Activated CD8-positive, alpha-beta T cell treated with anti-CD3 and anti-CD28 coated beads for 36 hours (primary cell): Measurements from ENCODE around the gene EPM2AIP1. TPM values are rescaled to one million over a fixed set of nuclear protein-coding genes. Genes with fewer than 3 reads are reported as not detected.

Experiments used
- ATAC-seq: fragments of 200-7000 bp; cut with Tn5 transposase; one replicate; pipeline ENCODE4 v1.10.0; 2021; ENCODE audit warnings: mild to moderate bottlenecking, moderate library complexity
- CTCF ChIA-PET: fragments of 350-600 bp; sonication (Branson Sonifier 250); formaldehyde crosslinking; loops from one replicate; lab custom pipeline; 2021; ENCODE audit warnings: antibody characterized with exemption; lab: Charles Lee
- POLR2A ChIA-PET: fragments of 350-600 bp; sonication (Branson Sonifier 250); formaldehyde crosslinking; loops from one replicate; lab custom pipeline; 2021; ENCODE audit warnings: antibody characterized with exemption; lab: Charles Lee
- DNase-seq: peaks from one replicate; pipeline ENCODE4 v3.0.0-alpha.2; 2020
- H3K27ac Mint-ChIP-seq: one replicate; pipeline ENCODE4 v1.8.0; 2021; ENCODE audit warnings: mild to moderate bottlenecking, mixed read lengths
- H3K27me3 Mint-ChIP-seq: one replicate; pipeline ENCODE4 v1.8.0; 2021; ENCODE audit warnings: mixed read lengths
- H3K36me3 Mint-ChIP-seq: one replicate; pipeline ENCODE4 v1.8.0; 2021; ENCODE audit warnings: low read depth, mixed read lengths
- H3K4me1 Mint-ChIP-seq: one replicate; pipeline ENCODE4 v1.8.0; 2021; ENCODE audit warnings: low read depth, mixed read lengths
- H3K4me3 Mint-ChIP-seq: one replicate; pipeline ENCODE4 v1.8.0; 2021; ENCODE audit warnings: mild to moderate bottlenecking, moderate library complexity, mixed read lengths
- H3K9me3 Mint-ChIP-seq: one replicate; pipeline ENCODE4 v1.8.0; 2021; ENCODE audit warnings: mixed read lengths
- intact Hi-C: fragments of 100-400 bp; cut with micrococcal nuclease; formaldehyde crosslinking; loops from one replicate; pipeline ENCODE4 v1.10.0; 2022
- total RNA-seq, 2 experiments: library from RNA; stranded (reverse); gene quantifications; one replicate each; pipeline ENCODE4 v1.2.3, GENCODE V29; 2021
- TF ChIP-seq, protein P1 (sequence below): fragments of 200-600 bp; IDR thresholded peaks from one replicate; pipeline ENCODE4 v1.8.0; 2022; ENCODE audit warnings: antibody characterized with exemption, mild to moderate bottlenecking

EPM2AIP1 gene
- total RNA-seq, 2 experiments from 2014 or later, result 11.8 to 12.3 TPM

DNA sequence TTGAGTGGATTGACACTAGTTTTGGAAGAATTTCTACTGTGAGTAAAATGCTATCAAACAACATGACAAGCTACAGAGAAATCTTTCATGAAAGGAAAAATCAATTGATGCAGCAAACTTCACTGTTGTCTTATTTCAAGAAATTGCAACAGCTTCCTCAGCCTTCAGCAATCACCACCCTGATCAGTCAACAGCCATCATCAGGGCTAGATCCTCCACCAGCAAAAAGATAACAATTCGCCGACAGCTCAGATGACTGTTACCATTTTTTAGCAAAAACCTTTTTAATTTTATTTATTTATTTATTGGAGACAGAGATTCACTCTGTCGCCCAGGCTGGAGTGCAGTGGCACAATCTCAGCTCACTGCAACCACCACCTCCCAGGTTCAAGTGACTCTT, 44.4 kb upstream of the EPM2AIP1 start:
- DNase-seq, result no peak
- no peaks in the 10 kb centered on the region for H3K27me3 Mint-ChIP-seq
- peaks cover 73% of the 10 kb centered on the region for H3K36me3 Mint-ChIP-seq
- POLR2A ChIA-PET, result no interaction called here
- H3K4me1 Mint-ChIP-seq, result no peaks in the 10 kb centered on the region
- H3K9me3 Mint-ChIP-seq, result peaks cover 4% of the 10 kb centered on the region
- TF ChIP-seq, protein P1, sequence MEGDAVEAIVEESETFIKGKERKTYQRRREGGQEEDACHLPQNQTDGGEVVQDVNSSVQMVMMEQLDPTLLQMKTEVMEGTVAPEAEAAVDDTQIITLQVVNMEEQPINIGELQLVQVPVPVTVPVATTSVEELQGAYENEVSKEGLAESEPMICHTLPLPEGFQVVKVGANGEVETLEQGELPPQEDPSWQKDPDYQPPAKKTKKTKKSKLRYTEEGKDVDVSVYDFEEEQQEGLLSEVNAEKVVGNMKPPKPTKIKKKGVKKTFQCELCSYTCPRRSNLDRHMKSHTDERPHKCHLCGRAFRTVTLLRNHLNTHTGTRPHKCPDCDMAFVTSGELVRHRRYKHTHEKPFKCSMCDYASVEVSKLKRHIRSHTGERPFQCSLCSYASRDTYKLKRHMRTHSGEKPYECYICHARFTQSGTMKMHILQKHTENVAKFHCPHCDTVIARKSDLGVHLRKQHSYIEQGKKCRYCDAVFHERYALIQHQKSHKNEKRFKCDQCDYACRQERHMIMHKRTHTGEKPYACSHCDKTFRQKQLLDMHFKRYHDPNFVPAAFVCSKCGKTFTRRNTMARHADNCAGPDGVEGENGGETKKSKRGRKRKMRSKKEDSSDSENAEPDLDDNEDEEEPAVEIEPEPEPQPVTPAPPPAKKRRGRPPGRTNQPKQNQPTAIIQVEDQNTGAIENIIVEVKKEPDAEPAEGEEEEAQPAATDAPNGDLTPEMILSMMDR, result no peak
- no peak overlapping the region for H3K4me3 Mint-ChIP-seq
- intact Hi-C loops, result no loop called here
- no peak overlapping the region for H3K27ac Mint-ChIP-seq
- ATAC-seq, result no peak
- CTCF ChIA-PET, result interaction anchor here (4.3 kb wide), 1 partner anchor 13 kb away, joined by 17 read pairs; no protein-coding TSS in a partner anchor

DNA sequence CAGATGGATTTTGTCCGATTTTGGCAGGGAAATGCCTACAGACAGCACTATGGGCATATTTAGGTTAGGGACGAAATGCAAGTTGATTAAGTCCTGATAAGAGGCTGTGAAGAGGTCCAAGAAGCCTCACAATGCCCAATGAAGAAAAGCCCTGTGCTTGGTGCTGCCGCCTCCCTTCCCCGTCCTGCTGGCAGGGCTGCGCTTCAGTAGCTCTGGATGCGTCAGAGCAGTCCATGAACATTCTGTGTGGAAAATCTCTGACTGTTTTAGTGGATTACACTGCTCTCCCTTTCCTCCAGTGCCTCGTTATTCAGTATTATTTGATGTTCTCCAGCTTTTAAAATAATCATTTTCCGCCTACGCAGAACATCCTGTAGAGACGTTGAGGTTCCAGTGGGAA, 40.0 kb upstream of the EPM2AIP1 start:
- no peak for DNase-seq
- TF ChIP-seq, protein P1, result no peak
- intact Hi-C loops, result no loop called here
- no peak for ATAC-seq
- POLR2A ChIA-PET, result no interaction called here
- Mint-ChIP-seq H3K4me1 (no peaks in the 10 kb centered on the region), H3K27ac (no peak overlapping the region), H3K4me3 (no peak overlapping the region), H3K36me3 (peaks cover 73% of the 10 kb centered on the region), H3K27me3 (no peaks in the 10 kb centered on the region), H3K9me3 (peaks cover 4% of the 10 kb centered on the region)
- CTCF ChIA-PET, result interaction anchor here (1.5 kb wide), 1 partner anchor 9 kb away, joined by 6 read pairs; no protein-coding TSS in a partner anchor

DNA sequence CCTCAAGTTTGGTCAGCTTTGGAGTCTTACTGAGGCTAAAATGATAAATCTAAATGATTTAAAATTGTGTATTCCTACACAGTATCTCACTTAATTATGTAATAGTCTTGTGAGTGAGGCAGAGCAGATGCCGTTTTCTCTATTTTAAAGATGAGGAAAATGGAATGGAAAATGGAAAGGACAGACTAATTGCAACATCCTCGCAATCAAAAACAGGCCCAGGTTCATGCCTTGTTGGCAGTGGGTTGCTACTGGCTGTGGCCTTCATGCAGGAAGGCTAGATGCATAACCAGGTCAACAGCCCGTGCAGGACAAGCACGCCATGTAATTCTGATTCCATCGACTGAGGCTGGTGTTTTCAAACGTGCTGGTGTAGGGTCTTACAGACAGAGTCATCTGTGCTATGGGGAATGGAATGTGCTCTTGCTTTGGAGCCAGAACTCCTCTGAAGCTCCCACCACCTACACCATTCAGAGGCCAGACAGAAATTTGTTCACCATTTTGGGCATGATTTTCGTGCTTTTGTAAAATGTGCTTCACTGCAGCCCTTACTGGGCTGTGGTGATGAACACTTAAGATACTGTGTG, 38.3 kb upstream of the EPM2AIP1 start:
- ChIA-PET CTCF (no interaction called here), POLR2A (interaction anchor here (1.0 kb wide), 1 partner anchor 18 kb away, joined by 3 read pairs; no protein-coding TSS in a partner anchor)
- intact Hi-C loops, result no loop called here
- peaks cover 4% of the 10 kb centered on the region for H3K9me3 Mint-ChIP-seq
- no peaks in the 10 kb centered on the region for H3K27me3 Mint-ChIP-seq
- H3K27ac Mint-ChIP-seq, result no peak overlapping the region
- no peak overlapping the region for H3K4me3 Mint-ChIP-seq
- H3K4me1 Mint-ChIP-seq, result no peaks in the 10 kb centered on the region
- H3K36me3 Mint-ChIP-seq, result peaks cover 71% of the 10 kb centered on the region
- ATAC-seq (no peak), DNase-seq (no peak)
- TF ChIP-seq, protein P1, result no peak

DNA sequence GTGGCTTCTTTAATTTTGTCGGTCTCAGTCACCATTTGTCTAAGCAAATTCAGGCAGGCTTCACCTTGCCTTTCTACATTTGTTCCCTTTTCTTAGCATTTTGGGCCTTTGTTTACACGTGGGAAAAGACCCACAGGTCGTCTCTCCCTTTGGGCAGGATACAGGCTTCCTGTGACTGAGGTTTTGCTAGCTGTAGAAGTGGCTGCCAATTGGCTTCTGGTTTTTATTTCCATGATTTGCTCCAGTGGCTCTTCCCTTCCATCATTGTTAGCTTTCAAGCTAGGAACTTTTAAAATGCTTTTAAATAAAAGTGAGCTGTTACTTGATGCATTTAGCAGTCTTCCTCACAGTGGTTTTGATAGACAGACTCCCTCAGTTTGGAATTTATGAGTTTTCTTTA, 37.7 kb upstream of the EPM2AIP1 start:
- POLR2A ChIA-PET, result interaction anchor here (0.6 kb wide), 1 partner anchor 393 kb away, joined by 3 read pairs; no protein-coding TSS in a partner anchor
- Mint-ChIP-seq H3K27ac (no peak overlapping the region), H3K27me3 (no peaks in the 10 kb centered on the region), H3K36me3 (peaks cover 70% of the 10 kb centered on the region), H3K9me3 (peaks cover 4% of the 10 kb centered on the region), H3K4me3 (no peak overlapping the region), H3K4me1 (no peaks in the 10 kb centered on the region)
- TF ChIP-seq, protein P1, result no peak
- CTCF ChIA-PET, result interaction anchor here (1.5 kb wide), 1 partner anchor 18 kb away, joined by 3 read pairs; no protein-coding TSS in a partner anchor
- ATAC-seq (no peak), DNase-seq (no peak)
- intact Hi-C loops, result no loop called here

DNA sequence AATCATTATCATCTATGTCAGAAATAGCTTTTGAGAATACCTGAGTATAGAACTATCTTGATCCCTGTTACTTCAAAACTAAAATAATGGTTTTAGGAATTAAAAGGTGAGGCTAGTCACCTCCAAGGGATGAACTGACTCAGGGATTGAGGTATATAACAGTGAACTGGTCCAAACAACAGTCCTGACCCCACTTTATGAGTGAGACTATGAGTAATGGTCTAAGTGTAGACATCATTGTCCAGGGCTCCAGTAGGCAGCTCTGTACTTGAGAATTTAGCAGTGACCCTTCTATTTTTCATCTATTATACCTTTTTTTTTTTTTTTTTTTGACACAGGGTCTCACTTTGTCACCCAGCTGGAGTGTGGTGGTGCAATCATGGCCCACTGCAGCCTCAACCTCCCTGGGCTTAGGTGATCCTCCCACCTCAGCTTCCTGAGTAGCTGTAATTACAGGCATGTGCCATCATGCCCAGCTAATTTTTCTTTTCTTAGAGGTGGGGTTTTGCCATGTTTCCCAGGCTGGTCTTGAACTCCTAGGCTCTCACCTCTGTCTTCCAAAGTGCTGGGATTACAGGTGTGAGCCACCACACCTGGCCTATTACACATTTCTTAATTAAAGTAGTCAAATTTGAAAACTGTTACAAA, 36.7 kb upstream of the EPM2AIP1 start:
- intact Hi-C loops, result no loop called here
- ATAC-seq (no peak), DNase-seq (no peak)
- Mint-ChIP-seq H3K9me3 (peaks cover 2% of the 10 kb centered on the region), H3K27me3 (no peaks in the 10 kb centered on the region), H3K36me3 (peaks cover 66% of the 10 kb centered on the region), H3K4me1 (peaks cover 4% of the 10 kb centered on the region), H3K4me3 (no peak overlapping the region), H3K27ac (no peak overlapping the region)
- ChIA-PET POLR2A (no interaction called here), CTCF (interaction anchor here (1.5 kb wide), 1 partner anchor 19 kb away, joined by 3 read pairs; no protein-coding TSS in a partner anchor)
- TF ChIP-seq, protein P1, result no peak
